ENCODE results near the gene DAAM2.

DNA sequence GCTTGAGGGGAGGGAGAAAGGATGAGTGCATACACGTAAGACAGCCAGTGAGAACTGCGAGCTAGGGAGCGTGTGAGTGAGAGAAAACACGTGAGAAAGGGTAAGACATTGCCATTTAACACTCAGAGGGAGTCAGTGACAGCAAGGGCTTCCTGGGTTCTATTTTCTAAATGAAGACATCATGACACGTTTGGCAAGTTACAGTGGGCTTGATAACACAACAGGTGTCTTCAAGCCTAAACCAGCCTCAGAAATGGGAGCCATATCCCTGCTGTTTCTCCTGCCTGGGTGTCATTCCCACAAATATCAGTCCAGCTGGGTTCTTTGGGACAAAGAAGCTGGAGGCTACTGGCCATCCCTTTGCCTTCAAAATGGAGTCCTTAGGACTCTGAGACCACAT lies 159.0 kb downstream of the DAAM2 start:
- TF ChIP-seq ZKSCAN1 (IDR thresholded peaks at IDR 0.05; ENCODE audit: low read depth, low read length) (no peak), JUND (IDR thresholded peaks at IDR 0.05; ENCODE audit: borderline replicate concordance, low read depth, low read length) (no peak), JUND (tag; IDR thresholded peaks at IDR 0.05; ENCODE audit: borderline replicate concordance, low read depth, low read length) (no peak), KDM5B (IDR thresholded peaks at IDR 0.05; ENCODE audit: insufficient replicate concordance, low read depth, low read length) (no peak), EZH2 (IDR thresholded peaks at IDR 0.05; ENCODE audit: borderline replicate concordance, low read depth, low read length) (no peak), YY1 (IDR thresholded peaks at IDR 0.05; ENCODE audit: borderline replicate concordance in 1 of 3, control insufficient read depth in 1 of 3, extremely low read depth in 1 of 3, insufficient read depth in 3 of 3, insufficient read length in 1 of 3, insufficient replicate concordance in 2 of 3, low read depth in 1 of 3, low read length in 2 of 3) (no peak), EP300 (IDR thresholded peaks at IDR 0.05; ENCODE audit: low read length) (no peak), ZNF274 (IDR thresholded peaks at IDR 0.05; ENCODE audit: borderline replicate concordance, low read depth, low read length) (no peak)
- TF ChIP-seq, protein P1, sequence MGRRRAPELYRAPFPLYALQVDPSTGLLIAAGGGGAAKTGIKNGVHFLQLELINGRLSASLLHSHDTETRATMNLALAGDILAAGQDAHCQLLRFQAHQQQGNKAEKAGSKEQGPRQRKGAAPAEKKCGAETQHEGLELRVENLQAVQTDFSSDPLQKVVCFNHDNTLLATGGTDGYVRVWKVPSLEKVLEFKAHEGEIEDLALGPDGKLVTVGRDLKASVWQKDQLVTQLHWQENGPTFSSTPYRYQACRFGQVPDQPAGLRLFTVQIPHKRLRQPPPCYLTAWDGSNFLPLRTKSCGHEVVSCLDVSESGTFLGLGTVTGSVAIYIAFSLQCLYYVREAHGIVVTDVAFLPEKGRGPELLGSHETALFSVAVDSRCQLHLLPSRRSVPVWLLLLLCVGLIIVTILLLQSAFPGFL (CRISPR knock-in tag; IDR thresholded peaks at IDR 0.05) = no peak
- TF ChIP-seq, protein P2, sequence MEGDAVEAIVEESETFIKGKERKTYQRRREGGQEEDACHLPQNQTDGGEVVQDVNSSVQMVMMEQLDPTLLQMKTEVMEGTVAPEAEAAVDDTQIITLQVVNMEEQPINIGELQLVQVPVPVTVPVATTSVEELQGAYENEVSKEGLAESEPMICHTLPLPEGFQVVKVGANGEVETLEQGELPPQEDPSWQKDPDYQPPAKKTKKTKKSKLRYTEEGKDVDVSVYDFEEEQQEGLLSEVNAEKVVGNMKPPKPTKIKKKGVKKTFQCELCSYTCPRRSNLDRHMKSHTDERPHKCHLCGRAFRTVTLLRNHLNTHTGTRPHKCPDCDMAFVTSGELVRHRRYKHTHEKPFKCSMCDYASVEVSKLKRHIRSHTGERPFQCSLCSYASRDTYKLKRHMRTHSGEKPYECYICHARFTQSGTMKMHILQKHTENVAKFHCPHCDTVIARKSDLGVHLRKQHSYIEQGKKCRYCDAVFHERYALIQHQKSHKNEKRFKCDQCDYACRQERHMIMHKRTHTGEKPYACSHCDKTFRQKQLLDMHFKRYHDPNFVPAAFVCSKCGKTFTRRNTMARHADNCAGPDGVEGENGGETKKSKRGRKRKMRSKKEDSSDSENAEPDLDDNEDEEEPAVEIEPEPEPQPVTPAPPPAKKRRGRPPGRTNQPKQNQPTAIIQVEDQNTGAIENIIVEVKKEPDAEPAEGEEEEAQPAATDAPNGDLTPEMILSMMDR (IDR thresholded peaks at IDR 0.05 in 2 of 3, conservative IDR thresholded peaks at IDR 0.05 in 1 of 3; ENCODE audit: insufficient read depth in 2 of 3, low read depth in 1 of 3, low read length in 3 of 3) = no peak
